GM19193 (cell line): ENCODE data around the gene TCF20.

Experiments used
- POLR2A ChIP-seq: IDR thresholded peaks from 4 replicates; pipeline ENCODE4 v1.6.1; 2011; ENCODE audit not compliant: insufficient read depth, insufficient read length; ENCODE audit errors: extremely low read depth

Gene TCF20

GRCh38 chr22:42263944-42264343, 6.5 kb downstream of the TCF20 start:
- TF ChIP-seq POLR2A: no peak

- no peak for TF ChIP-seq POLR2A
Measured at GRCh38 chr22:42262964-42263363, 7.5 kb downstream of the TCF20 start.

GRCh38 chr22:42261296-42261695, 9.2 kb downstream of the TCF20 start:
- TF ChIP-seq POLR2A: no peak

- TF ChIP-seq POLR2A: no peak
Measured at GRCh38 chr22:42258126-42258525, 12.3 kb downstream of the TCF20 start.

GRCh38 chr22:42257386-42257785, 13.1 kb downstream of the TCF20 start:
- no peak for TF ChIP-seq POLR2A

GRCh38 chr22:42256930-42257329, 13.5 kb downstream of the TCF20 start:
- TF ChIP-seq POLR2A: no peak

GRCh38 chr22:42256220-42256619, 14.2 kb downstream of the TCF20 start:
- TF ChIP-seq POLR2A: no peak

GRCh38 chr22:42249831-42250230, 20.6 kb downstream of the TCF20 start:
- no peak for TF ChIP-seq POLR2A

GRCh38 chr22:42248995-42249394, 21.5 kb downstream of the TCF20 start:
- no peak for TF ChIP-seq POLR2A

- TF ChIP-seq POLR2A: no peak
Measured at GRCh38 chr22:42247596-42247995, 22.9 kb downstream of the TCF20 start.

- no peak for TF ChIP-seq POLR2A
Measured at GRCh38 chr22:42243802-42244060, 26.7 kb downstream of the TCF20 start.

GRCh38 chr22:42236848-42237247, 33.6 kb downstream of the TCF20 start:
- no peak for TF ChIP-seq POLR2A

- no peak for TF ChIP-seq POLR2A
Measured at GRCh38 chr22:42236268-42236667, 34.2 kb downstream of the TCF20 start.

- TF ChIP-seq POLR2A: no peak
Measured at GRCh38 chr22:42233879-42234278, 36.6 kb downstream of the TCF20 start.

GRCh38 chr22:42231929-42232328, 38.5 kb downstream of the TCF20 start:
- TF ChIP-seq POLR2A: no peak

- no peak for TF ChIP-seq POLR2A
Measured at GRCh38 chr22:42229455-42230149, 40.9 kb downstream of the TCF20 start.

GRCh38 chr22:42228483-42228882, 42.0 kb downstream of the TCF20 start:
- no peak for TF ChIP-seq POLR2A
